Measurements from ENCODE around the gene LYSMD2. TPM values are rescaled to one million over a fixed set of nuclear protein-coding genes. Genes with fewer than 3 reads are reported as not detected.

LYSMD2 gene
- total RNA-seq, 4 donors from 2014 or later = 12.7 to 26.4 (median 16.0) TPM

- Histone ChIP-seq H3K4me1 (peaks cover 0 to 5% (median 0%) of the 10 kb centered on the region in 4 donors), H3K4me3 (no peak overlapping the region), H3K36me3 (no peaks in the 10 kb centered on the region), H3K27ac (no peak overlapping the region), H3K9me3 (no peaks in the 10 kb centered on the region), H3K27me3 (no peaks in the 10 kb centered on the region)
- TF ChIP-seq POLR2A (IDR thresholded peaks at IDR 0.05) = no peak
- TF ChIP-seq, protein P1, sequence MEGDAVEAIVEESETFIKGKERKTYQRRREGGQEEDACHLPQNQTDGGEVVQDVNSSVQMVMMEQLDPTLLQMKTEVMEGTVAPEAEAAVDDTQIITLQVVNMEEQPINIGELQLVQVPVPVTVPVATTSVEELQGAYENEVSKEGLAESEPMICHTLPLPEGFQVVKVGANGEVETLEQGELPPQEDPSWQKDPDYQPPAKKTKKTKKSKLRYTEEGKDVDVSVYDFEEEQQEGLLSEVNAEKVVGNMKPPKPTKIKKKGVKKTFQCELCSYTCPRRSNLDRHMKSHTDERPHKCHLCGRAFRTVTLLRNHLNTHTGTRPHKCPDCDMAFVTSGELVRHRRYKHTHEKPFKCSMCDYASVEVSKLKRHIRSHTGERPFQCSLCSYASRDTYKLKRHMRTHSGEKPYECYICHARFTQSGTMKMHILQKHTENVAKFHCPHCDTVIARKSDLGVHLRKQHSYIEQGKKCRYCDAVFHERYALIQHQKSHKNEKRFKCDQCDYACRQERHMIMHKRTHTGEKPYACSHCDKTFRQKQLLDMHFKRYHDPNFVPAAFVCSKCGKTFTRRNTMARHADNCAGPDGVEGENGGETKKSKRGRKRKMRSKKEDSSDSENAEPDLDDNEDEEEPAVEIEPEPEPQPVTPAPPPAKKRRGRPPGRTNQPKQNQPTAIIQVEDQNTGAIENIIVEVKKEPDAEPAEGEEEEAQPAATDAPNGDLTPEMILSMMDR (IDR thresholded peaks at IDR 0.05) = no peak
- no peak for DNase-seq
These were observed 60.4 kb downstream of the LYSMD2 start for GRCh38 chr15:51677021-51677420.

DNA sequence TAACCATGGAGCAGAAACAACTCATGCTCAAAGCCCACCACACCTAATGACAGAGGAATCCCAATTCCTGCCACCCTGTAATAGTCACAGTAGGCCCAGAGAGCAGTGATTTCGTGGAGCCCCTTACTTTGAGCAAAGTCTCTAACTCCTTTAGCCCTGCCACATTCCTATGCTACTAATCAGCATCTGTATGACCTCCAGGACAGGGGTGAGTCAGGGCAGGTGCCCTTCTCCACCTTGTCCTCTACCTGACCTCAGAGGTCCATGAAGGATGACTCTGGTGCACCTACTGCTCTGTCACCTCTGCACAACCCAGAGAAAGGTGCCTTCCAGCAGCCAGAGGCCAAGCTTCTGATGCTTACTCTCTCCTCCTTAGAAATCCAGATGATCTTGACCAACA lies 62.2 kb downstream of the LYSMD2 start:
- TF ChIP-seq, protein P1 (IDR thresholded peaks at IDR 0.05) = no peak
- no peak for TF ChIP-seq POLR2A (IDR thresholded peaks at IDR 0.05)
- Histone ChIP-seq H3K4me3 (no peak overlapping the region), H3K4me1 (no peaks in the 10 kb centered on the region), H3K27ac (no peak overlapping the region), H3K36me3 (no peaks in the 10 kb centered on the region), H3K9me3 (no peaks in the 10 kb centered on the region), H3K27me3 (no peaks in the 10 kb centered on the region)
- DNase-seq = no peak

Other genes starting within 250 kb of the LYSMD2 start
- gene DMXL2, start 114.9 kb downstream of the LYSMD2 start, total RNA-seq = 10 to 100 TPM; 34.7 to 81.2 (median 69.3) TPM
- gene SCG3, start 56.2 kb downstream of the LYSMD2 start, total RNA-seq = 1 to 10 TPM in 2 of 4 donors, under 1 TPM in 2; 0.40 to 1.7 (median 0.95) TPM
- gene TMOD2, start 13.9 kb upstream of the LYSMD2 start, total RNA-seq = 10 to 100 TPM in 1 of 4 donors, 1 to 10 TPM in 3; 4.0 to 25.6 (median 6.6) TPM
- 10 to 100 TPM; 39.3 to 51.8 (median 42.0) TPM for gene TMOD3, start 92.0 kb upstream of the LYSMD2 start, total RNA-seq
- 10 to 100 TPM; 23.9 to 53.6 (median 27.3) TPM for gene LEO1, start 234.1 kb upstream of the LYSMD2 start, total RNA-seq

All from Peyer's patch (tissue), 4 donors.